Heart left ventricle (tissue), 16 donors: ENCODE measurements around the gene GOLPH3L. TPM values are rescaled to one million over a fixed set of nuclear protein-coding genes. Genes with fewer than 3 reads are reported as not detected.
"Not testable (repeated sequence)": the region's sequence is repeated elsewhere in the genome, so short reads cannot be mapped to it uniquely, and the experiment has no call there.

Source experiments
- ATAC-seq, 4 donors: fragments of 200-7000 bp; cut with Tn5 transposase; one replicate each; pipeline ENCODE4 v1.9.1; 2020 to 2022; ENCODE audit warnings: moderate library complexity in 4 of 4, mild to moderate bottlenecking in 3 of 4, moderate number of reproducible peaks in 1 of 4
- DNase-seq, 5 donors: peaks; one replicate each; pipeline ENCODE4 v3.0.0-alpha.2; 2020
- H3K27ac ChIP-seq, 12 donors: fragments of 200-600 bp; sonication (generic) in 4 of 12; one replicate each; pipeline versions ENCODE4 v1.5.0 to v1.8.0; 2016 to 2022; ENCODE audit warnings: mild to moderate bottlenecking in 2 of 12
- H3K27me3 ChIP-seq, 9 donors: fragments of 200-600 bp; sonication (generic) in 2 of 9; one replicate each; pipeline versions ENCODE4 v1.5.1 to v1.8.0; 2016 to 2022; ENCODE audit warnings: mild to moderate bottlenecking in 3 of 9
- H3K36me3 ChIP-seq, 9 donors: fragments of 200-600 bp; sonication (generic) in 2 of 9; one replicate each; pipeline versions ENCODE4 v1.5.0 to v1.8.0; 2018 to 2022; ENCODE audit warnings: mild to moderate bottlenecking in 2 of 9
- H3K4me1 ChIP-seq, 12 donors: fragments of 200-600 bp; sonication (generic) in 4 of 12; one replicate each; pipeline versions ENCODE4 v1.5.0 to v1.8.0; 2016 to 2022; ENCODE audit warnings: mild to moderate bottlenecking in 3 of 12
- H3K4me3 ChIP-seq, 12 donors: fragments of 200-600 bp; sonication (generic) in 4 of 12; one replicate each; pipeline versions ENCODE4 v1.5.0 to v1.8.0; 2017 to 2022; ENCODE audit warnings: mild to moderate bottlenecking in 9 of 12, moderate library complexity in 4 of 12
- H3K9me3 ChIP-seq, 12 donors: fragments of 200-600 bp; sonication (generic) in 4 of 12; one replicate each; pipeline versions ENCODE4 v1.5.0 to v1.8.0; 2016 to 2022; ENCODE audit warnings: mild to moderate bottlenecking in 1 of 12
- CTCF ChIP-seq, 12 donors: fragments of 200-600 bp; sonication (generic) in 4 of 12; IDR thresholded peaks; one replicate each; pipeline versions ENCODE4 v1.5.0 to v1.8.0; 2018 to 2022; ENCODE audit warnings: antibody characterized with exemption in 12 of 12, mild to moderate bottlenecking in 5 of 12
- POLR2A ChIP-seq, 2 donors: fragments of 450-650 bp; IDR thresholded peaks; one replicate each; pipeline ENCODE4 v1.6.1; 2017; ENCODE audit warnings: antibody characterized with exemption in 2 of 2, mild to moderate bottlenecking in 2 of 2, moderate library complexity in 2 of 2
- WGBS, 4 donors: extraction: QIAGEN DNeasy Blood & Tissue Kit in 2 of 4; methylation state at CpG; one replicate each; pipeline versions ENCODE4 v1.1.5 to v1.1.7; 2013 to 2018; 5-methylcytosine and 5-hydroxymethylcytosine counted together
- intact Hi-C, 10 donors: fragments of 100-400 bp; cut with DNase I; formaldehyde crosslinking; loops; one replicate each; pipeline versions ENCODE4 v1.11.1 to v1.14.2; 2022
- polyA plus RNA-seq, 2 donors: library from polyadenylated mRNA; stranded (reverse); fragments of 200-250 nt; gene quantifications; one replicate each; pipeline ENCODE4 v1.2.3, GENCODE V29; 2013
- total RNA-seq, 9 donors: library from RNA; depleted of rRNA in 2 of 9; stranded (reverse); fragments of >200 nt in 2 of 9; fragmentation: NEBNext Ultra II Directional in 3 of 9; extraction: Animal tissue kit (Norgen Biotek cat#: 25700) in 3 of 9; gene quantifications; one replicate each; pipeline versions ENCODE4 v1.1.0 to v1.2.4, GENCODE V29; 2016 to 2023
- donor health status: ischemic (EF 13 %, LVEDD 7.1; RV severe dilation, severe dysfunction).
- donor health status: healthy with polysubstance abuse.
- donor health status: DM: no; HTN: yes; CAD: no.
- donor health status: DM: no; HTN: no; CAD: no.
- donor health status: ischemic (EF 25% LVEDD 6.9; RV normal size, moderate dysfunction).
- donor health status: ischemic (EF 25% LVEDD 5.7; RV mildly dilated, moderate dysfunction).
- donor health status: healthy.
- donor health status: DM: yes; HTN: yes; CAD: no.
- donor health status: ischemic (EF 35%, LVEDD 5.7; RV mildly dilated, moderate dysfunction).
- donor health status: nonischemic (EF 11% LVEDD 7.7; RV severe dilation, severe dysfunction).
- donor health status: DM: yes; HTN: yes; CAD: no.
- donor health status: PGD.
- donor health status: ischemic (EF 29% LVEDD 5.4; RV normal size, mild dysfunction).
- donor health status: nonischemic (EF 23%, LVEDD 6.1; RV moderate dilation, normal function).

GOLPH3L gene
- total and polyA plus RNA-seq, 11 donors: 5.5 to 22.1 (median 14.4) TPM

DNA sequence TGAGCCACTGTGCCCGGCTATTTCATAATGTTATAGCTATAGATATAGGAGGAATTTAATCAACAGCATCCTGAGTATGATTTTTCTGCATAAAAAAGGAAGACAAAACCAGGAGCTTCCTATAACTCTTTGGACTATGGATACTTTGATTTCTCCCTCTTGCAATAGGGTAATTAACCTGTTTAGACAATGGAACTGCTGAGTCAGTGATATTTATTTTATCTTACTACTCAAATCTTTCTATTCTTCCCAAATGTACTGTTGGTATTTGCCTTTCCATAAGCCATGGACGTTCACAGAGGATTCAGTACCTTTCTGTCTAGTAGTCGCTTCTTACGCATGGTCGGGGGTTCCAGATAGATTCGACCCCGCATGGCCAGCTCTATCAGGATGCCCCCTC lies 33.6 kb downstream of the GOLPH3L start:
- DNase-seq (no peak), ATAC-seq (no peak)
- H3K9me3 ChIP-seq: no peaks in the 10 kb centered on the region
- intact Hi-C loops: no loop called here
- no peaks in the 10 kb centered on the region for H3K27me3 ChIP-seq
- H3K36me3 ChIP-seq: peaks cover 0 to 76% (median 49%) of the 10 kb centered on the region in 9 donors
- H3K4me1 ChIP-seq: no peaks in the 10 kb centered on the region
- 89 to 97% (median 94%) methylated on average over 7 of the region's 7 CpGs for WGBS, 4 donors
- H3K27ac ChIP-seq: no peak overlapping the region
- H3K4me3 ChIP-seq: no peak overlapping the region
- no peak for TF ChIP-seq POLR2A (IDR thresholded peaks at IDR 0.05)
- TF ChIP-seq CTCF (IDR thresholded peaks at IDR 0.05): no peak

DNA sequence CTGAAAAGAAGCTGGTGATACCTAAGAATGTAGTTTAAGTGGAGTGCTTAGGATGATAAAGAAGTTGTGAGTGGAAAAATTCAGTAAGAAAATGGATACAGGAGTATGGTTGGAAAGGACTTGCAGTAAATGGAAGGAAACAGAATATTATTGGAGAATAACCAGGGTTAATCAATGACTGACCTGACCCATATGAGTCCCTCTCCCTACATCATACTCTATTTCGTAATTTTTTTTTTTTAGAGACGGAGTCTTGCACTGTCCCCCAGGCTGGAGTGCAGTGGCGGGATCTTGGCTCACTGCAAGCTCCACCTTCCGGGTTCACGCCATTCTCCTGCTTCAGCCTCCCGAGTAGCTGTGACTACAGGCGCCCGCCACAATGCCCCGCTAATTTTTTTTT lies 34.1 kb downstream of the GOLPH3L start:
- ATAC-seq (no peak), DNase-seq (no peak)
- no peak for TF ChIP-seq POLR2A (IDR thresholded peaks at IDR 0.05)
- TF ChIP-seq CTCF (IDR thresholded peaks at IDR 0.05): no peak
- H3K9me3 ChIP-seq: no peaks in the 10 kb centered on the region
- H3K36me3 ChIP-seq: peaks cover 0 to 81% (median 54%) of the 10 kb centered on the region in 9 donors
- H3K27me3 ChIP-seq: no peaks in the 10 kb centered on the region
- no peaks in the 10 kb centered on the region for H3K4me1 ChIP-seq
- WGBS, 4 donors: 96 to 99% (median 98%) methylated on average over 9 of the region's 9 CpGs
- no peak overlapping the region for H3K4me3 ChIP-seq
- no peak overlapping the region for H3K27ac ChIP-seq
- intact Hi-C loops: no loop called here

- no peaks in the 10 kb centered on the region for H3K4me1 ChIP-seq
- H3K9me3 ChIP-seq: no peaks in the 10 kb centered on the region
- H3K4me3 ChIP-seq: no peak overlapping the region
- 94 to 96% (median 96%) methylated on average over 5 of the region's 5 CpGs for WGBS, 4 donors
- H3K36me3 ChIP-seq: peaks cover 0 to 91% (median 67%) of the 10 kb centered on the region in 9 donors
- TF ChIP-seq POLR2A (IDR thresholded peaks at IDR 0.05): no peak
- no peak for TF ChIP-seq CTCF (IDR thresholded peaks at IDR 0.05)
- DNase-seq (no peak), ATAC-seq (no peak)
- intact Hi-C loops: no loop called here
- H3K27me3 ChIP-seq: no peaks in the 10 kb centered on the region
- H3K27ac ChIP-seq: no peak overlapping the region
Observed at GRCh38 chr1:150661156-150661555, 35.8 kb downstream of the GOLPH3L start.

- Histone ChIP-seq H3K4me3 (no peak overlapping the region), H3K4me1 (no peaks in the 10 kb centered on the region), H3K27me3 (no peaks in the 10 kb centered on the region), H3K36me3 (peaks cover 0 to 89% (median 73%) of the 10 kb centered on the region in 9 donors), H3K27ac (no peak overlapping the region), H3K9me3 (no peaks in the 10 kb centered on the region)
- ATAC-seq: no peak
- intact Hi-C loops: no loop called here
- DNase-seq: no peak
- WGBS, 4 donors: 86 to 99% (median 89%) methylated on average over 4 of the region's 4 CpGs
- no peak for TF ChIP-seq CTCF (IDR thresholded peaks at IDR 0.05)
- no peak for TF ChIP-seq POLR2A (IDR thresholded peaks at IDR 0.05)
Observed at GRCh38 chr1:150660584-150660983, 36.4 kb downstream of the GOLPH3L start.

GRCh38 chr1:150657064-150657463 lies 39.9 kb downstream of the GOLPH3L start:
- H3K9me3 ChIP-seq, ATAC-seq, H3K27me3 ChIP-seq, H3K4me1 ChIP-seq, H3K4me3 ChIP-seq, intact Hi-C loops, H3K27ac ChIP-seq, DNase-seq: not testable (repeated sequence)
- 93 to 97% (median 95%) methylated on average over 4 of the region's 4 CpGs for WGBS, 4 donors
- peaks cover 0 to 70% (median 56%) of the 10 kb centered on the region in 9 donors for H3K36me3 ChIP-seq

DNA sequence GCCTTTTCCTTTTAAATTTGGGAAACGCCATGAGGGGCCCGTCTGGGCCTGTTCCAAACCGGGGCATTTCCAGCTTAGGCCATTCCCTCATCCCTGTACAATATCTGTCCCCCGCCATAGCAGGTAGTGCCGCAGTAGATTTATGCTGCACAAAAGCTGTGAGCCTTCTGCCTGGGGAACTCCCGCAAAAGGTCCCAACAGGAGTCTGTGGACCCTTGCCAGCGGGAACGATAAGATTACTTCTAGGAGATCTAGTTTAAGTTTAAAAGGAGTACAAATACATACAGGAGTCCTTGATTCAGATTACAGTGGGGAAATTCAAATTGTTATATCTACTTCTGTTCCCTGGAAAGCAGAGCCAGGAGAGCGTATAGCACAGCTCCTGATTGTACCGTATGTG lies 42.3 kb downstream of the GOLPH3L start:
- peaks cover 0 to 53% (median 37%) of the 10 kb centered on the region in 9 donors for H3K36me3 ChIP-seq
- H3K9me3 ChIP-seq, ATAC-seq, H3K4me3 ChIP-seq, intact Hi-C loops, H3K27me3 ChIP-seq, H3K27ac ChIP-seq, DNase-seq: not testable (repeated sequence)
- WGBS, 4 donors: 92 to 94% (median 92%) methylated on average over 10 of the region's 10 CpGs
- peaks cover 0 to 12% (median 5%) of the 10 kb centered on the region in 12 donors for H3K4me1 ChIP-seq
